Tibial nerve (tissue), 4 donors: ENCODE data around the gene PSMB2.

ENCODE experiments used
- CTCF ChIP-seq, 5 experiments: fragments of 200-600 bp in 3 of 5; fragments of 450-650 bp in 2 of 5; sonication (generic) in 3 of 5; IDR thresholded peaks; one replicate each; pipeline ENCODE4 v1.5.1; 2016 to 2019; ENCODE audit warnings: antibody characterized with exemption in 5 of 5, mild to moderate bottlenecking in 3 of 5, moderate library complexity in 2 of 5
- EP300 ChIP-seq, 2 donors: sonication (generic); formaldehyde crosslinking; IDR thresholded peaks; one replicate each; pipeline ENCODE4 v1.6.1; 2017; ENCODE audit warnings: antibody characterized with exemption in 2 of 2, mild to moderate bottlenecking in 1 of 2
- POLR2A ChIP-seq, 2 donors: fragments of 450-650 bp; IDR thresholded peaks; one replicate each; pipeline ENCODE4 v1.6.1; 2017; ENCODE audit warnings: antibody characterized with exemption in 2 of 2, mild to moderate bottlenecking in 2 of 2, moderate library complexity in 2 of 2

- TF ChIP-seq CTCF (IDR thresholded peaks at IDR 0.05) = no peak
- TF ChIP-seq POLR2A (IDR thresholded peaks at IDR 0.05) = no peak
- no peak for TF ChIP-seq EP300 (IDR thresholded peaks at IDR 0.05)
Measured at GRCh38 chr1:35603941-35604340, 37.4 kb downstream of the PSMB2 start.
